GM12872 (cell line): Measurements from ENCODE around the gene INHBE.

Experiments
- TF ChIP-seq, protein P1 (sequence below): IDR thresholded peaks from 3 replicates; pipeline ENCODE4 v1.5.1; 2011; ENCODE audit warnings: low read depth, mild to moderate bottlenecking, low read length, moderate library complexity; ENCODE audit not compliant: insufficient read depth

INHBE gene

GRCh38 chr12:57473886-57474285 is 18.8 kb downstream of the INHBE start:
- TF ChIP-seq, protein P1, sequence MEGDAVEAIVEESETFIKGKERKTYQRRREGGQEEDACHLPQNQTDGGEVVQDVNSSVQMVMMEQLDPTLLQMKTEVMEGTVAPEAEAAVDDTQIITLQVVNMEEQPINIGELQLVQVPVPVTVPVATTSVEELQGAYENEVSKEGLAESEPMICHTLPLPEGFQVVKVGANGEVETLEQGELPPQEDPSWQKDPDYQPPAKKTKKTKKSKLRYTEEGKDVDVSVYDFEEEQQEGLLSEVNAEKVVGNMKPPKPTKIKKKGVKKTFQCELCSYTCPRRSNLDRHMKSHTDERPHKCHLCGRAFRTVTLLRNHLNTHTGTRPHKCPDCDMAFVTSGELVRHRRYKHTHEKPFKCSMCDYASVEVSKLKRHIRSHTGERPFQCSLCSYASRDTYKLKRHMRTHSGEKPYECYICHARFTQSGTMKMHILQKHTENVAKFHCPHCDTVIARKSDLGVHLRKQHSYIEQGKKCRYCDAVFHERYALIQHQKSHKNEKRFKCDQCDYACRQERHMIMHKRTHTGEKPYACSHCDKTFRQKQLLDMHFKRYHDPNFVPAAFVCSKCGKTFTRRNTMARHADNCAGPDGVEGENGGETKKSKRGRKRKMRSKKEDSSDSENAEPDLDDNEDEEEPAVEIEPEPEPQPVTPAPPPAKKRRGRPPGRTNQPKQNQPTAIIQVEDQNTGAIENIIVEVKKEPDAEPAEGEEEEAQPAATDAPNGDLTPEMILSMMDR, result no peak

- TF ChIP-seq, protein P1, result no peak
Measured at GRCh38 chr12:57474430-57474829, 19.3 kb downstream of the INHBE start.

GRCh38 chr12:57474862-57475261 is 19.8 kb downstream of the INHBE start:
- TF ChIP-seq, protein P1, result no peak

- TF ChIP-seq, protein P1, result no peak
Measured at GRCh38 chr12:57475271-57476161, 20.4 kb downstream of the INHBE start.

- TF ChIP-seq, protein P1, result peak; percentile 77
Measured at GRCh38 chr12:57476162-57476992, 21.3 kb downstream of the INHBE start.

DNA sequence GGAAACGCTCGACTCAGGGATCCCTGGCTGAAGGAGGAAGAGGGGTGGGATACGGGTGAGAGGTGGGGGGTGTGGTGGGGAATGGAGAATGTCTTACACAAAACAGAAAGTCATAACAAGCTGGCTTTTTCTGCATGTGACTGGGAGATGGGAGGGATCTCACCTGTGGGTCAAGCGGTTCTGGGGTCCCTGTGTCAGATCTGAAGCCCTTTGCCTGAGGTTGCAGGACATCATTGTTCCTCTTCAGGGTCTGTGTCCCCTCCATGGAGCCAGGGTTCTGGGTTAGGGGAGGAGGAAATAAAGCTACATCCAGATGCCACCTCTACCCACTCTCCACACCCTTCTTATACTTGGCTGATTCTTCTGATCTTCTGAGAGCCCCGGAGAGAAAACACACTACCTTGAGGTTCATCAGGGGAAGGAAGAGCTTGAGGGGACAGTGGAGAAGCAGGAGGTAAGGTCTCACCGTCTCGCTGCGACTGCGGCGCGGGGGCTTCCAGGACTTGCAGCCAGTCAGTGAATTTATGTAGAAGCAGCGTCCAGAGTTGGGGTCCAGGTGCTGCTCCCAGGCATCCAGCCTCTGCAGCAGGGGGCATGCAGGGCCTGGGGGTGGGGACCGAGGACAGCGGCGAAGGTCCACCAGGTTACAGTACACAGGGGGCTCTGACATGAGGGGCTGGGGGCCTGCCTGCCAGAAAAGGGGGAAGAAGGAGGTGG is 22.0 kb downstream of the INHBE start:
- TF ChIP-seq, protein P1, result no peak
